CD1c-positive myeloid dendritic cell (primary cell): ENCODE results near the gene ZNF469.
A peak's percentile ranks its signal among the peaks of the same experiment; 100 is the strongest.

Experiments
- DNase-seq: peaks from one replicate; pipeline ENCODE4 v3.0.0-alpha.2; 2016; ENCODE audit errors: extremely low spot score

Gene ZNF469

DNA sequence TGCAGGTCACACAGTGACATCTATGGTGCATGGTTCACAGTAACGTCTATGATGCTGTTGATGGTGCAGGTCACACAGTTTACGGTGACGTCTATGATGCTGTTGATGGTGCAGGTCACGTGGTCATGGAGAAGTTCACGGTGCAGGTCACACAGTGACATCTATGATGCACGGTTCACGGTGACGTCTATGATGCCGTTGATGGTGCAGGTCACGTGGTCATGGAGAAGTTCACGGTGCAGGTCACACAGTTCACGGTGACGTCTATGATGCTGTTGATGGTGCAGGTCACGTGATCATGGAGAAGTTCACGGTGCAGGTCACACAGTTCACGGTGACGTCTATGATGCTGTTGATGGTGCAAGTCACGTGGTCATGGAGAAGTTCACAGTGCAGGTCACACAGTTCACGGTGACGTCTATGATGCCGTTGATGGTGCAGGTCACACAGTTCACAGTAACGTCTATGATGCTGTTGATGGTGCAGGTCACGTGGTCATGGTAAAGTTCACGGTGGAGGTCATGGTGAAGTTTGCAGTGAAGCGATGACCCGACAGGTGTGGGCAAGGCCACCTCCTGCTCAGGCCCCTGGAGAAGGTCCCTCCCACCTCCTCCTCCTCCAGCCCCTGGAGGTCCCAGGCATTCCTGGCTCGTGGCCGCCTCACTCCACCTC, 27.7 kb downstream of the ZNF469 start:
- peak; percentile 35 for DNase-seq

- DNase-seq: no peak
Measured at GRCh38 chr16:88411951-88412576, 29.3 kb downstream of the ZNF469 start.

GRCh38 chr16:88412766-88413165, 30.0 kb downstream of the ZNF469 start:
- no peak for DNase-seq

DNA sequence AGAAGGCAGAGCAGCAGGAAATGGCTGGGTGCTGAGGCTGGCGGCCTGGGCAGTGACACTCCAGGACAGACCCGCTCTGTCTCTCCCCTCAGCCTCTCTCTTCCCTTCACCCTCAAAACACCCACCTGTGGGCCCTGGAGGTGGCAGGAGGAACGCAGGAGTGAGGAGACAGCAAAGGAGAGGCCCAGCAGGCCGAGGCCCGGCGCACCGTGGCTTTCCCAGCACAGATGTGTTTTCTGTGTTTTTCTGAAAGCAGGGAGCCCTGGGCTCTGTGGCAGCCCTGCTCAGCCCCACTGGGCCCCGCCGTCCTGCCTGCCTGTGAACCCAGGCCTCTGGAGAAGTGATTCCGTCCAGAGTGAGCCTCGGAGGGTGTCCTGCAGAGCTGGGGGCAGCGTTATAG, 30.5 kb downstream of the ZNF469 start:
- DNase-seq: no peak

DNA sequence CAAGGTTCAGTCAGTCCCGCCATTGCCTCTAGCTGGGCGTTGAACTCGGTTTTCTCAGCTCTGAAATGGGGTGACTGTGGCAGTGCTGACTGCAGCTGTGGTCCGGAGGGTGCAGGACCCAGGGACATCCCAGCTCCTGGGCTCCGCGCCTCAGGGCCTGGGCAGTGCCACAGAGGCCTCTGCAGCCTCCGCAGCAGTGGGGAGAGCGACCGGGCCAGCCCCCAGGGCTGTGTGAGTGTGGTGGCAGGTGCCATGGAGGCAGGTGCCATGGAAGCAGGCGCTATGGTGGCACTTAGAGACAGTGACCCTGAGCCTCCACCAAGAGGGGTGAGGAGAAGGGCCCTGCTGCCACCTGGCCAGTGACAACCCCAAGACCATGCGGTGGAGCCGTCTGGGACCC, 30.9 kb downstream of the ZNF469 start:
- no peak for DNase-seq

- DNase-seq: no peak
Measured at GRCh38 chr16:88414521-88415380, 32.0 kb downstream of the ZNF469 start.

DNA sequence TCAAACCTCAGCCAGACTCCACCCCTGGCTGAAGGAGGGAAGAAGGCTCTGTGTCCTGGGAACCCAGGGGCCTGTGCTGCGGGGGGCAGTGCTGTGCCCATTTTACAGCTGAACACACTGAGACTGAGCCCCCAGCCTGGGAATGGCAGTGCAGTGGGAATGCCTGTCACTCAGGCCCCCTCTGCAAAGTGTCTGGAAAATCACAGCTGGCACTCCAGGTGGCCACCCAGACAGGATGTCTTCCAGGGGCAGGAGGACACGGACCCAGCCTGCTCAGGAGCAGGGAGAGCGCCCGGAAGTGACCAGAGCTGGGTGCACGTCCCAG, 32.6 kb downstream of the ZNF469 start:
- DNase-seq: no peak

GRCh38 chr16:88415713-88416323, 33.1 kb downstream of the ZNF469 start:
- DNase-seq: no peak

GRCh38 chr16:88416686-88417085, 33.9 kb downstream of the ZNF469 start:
- no peak for DNase-seq

DNA sequence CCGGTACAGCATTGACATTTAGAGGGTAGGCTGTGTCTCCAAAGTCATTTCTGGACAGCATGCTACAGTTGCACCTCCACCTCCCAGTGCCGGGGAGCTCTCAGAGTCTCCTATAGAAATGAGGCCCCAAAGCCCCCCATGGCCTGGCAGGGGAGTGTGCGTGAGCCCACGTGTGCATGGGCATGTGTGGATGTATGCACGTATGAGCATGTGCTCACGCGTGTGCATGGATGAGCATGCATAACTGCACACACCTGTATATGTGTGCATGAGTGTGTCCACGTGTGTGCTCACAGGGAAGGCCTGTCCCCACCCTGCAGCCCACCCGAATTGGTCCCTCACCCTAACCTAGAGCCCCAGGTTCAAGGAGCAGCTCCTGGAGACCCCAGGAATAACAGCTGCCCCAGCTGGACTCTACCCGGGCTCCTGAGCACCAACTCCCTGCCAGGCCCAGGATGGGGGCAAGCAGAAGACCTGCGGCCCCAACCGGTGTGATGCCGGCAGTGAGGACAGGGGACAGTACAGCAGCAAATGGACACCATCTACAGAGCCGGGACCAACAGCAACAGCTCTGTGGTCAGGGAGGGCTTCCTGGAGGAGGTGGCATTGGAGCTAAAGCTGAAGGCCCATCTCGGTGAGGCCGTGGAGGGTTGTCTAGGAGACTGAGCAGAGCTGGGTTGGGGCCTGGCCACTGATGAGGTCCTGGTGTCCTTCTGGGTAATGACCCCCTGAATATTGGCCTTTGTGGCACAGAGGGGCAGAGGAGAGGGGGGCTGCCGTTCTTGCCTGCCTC, 35.1 kb downstream of the ZNF469 start:
- no peak for DNase-seq

- no peak for DNase-seq
Measured at GRCh38 chr16:88418869-88419268, 36.1 kb downstream of the ZNF469 start.

DNA sequence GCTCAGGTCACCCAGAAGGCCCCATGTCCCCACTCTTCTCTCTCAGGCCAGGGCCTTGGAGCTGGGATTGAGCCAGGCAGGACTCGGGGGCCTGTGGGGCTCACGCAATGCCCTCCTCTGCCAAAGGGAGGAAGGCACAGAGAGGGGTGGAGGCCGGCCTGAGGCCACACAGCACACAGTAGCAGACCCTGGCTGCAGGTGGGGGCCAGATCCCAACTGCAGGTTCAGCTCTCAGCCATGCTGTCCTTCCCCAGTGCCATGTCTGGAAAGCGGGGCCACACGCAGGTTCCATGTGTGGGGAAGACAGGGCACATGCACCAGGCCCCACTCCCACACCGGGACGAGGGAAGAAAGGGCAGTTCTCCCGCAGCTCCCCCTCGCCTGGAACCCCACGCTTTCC, 37.0 kb downstream of the ZNF469 start:
- DNase-seq: no peak

DNA sequence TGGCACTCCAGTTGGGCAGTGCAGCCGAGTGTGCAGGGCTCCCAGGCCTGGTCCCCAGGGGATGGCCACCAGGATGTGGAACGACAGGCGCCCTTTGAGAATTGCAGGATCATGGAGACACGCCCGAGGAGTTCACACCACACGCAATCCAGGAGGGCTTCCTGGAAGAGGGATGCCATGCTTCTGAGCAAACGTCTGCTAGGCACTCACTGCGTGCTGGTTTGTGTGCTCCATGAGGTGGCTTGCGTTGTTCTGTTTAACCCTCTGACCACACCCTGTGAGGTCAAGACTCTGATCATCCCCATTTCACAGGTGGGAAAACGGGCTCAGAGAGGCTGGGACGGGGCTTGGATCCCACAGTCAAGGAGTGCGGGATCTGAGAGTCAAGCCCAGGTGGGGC, 37.7 kb downstream of the ZNF469 start:
- no peak for DNase-seq

- no peak for DNase-seq
Measured at GRCh38 chr16:88421301-88421700, 38.5 kb downstream of the ZNF469 start.

DNA sequence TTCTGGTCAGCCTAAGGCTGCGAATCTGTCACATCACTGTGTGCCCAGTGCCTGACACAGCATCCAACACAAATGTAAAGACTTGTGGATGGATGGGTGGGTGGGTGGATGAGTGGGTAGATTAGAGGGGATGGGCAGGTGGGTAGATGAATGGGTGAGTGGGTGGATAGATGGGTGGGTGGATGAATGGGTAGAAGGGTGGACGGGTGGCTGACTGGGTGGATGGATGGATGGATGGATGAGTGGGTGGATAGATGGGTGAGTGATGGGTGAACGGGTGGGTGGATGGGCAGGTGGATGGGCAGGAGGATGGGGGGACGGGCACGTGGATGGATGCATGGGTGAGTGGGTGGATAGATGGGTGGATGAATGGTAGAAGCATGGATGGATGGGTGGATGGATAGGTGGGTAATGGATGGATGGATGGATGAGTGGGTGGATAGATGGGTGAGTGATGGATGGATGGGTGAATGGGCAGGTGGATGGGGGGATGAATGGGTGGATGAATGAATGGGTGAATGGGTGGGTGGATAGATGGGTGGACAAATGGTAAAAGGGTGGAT, 39.2 kb downstream of the ZNF469 start:
- DNase-seq: no peak

GRCh38 chr16:88422733-88423447, 40.1 kb downstream of the ZNF469 start:
- no peak for DNase-seq

DNA sequence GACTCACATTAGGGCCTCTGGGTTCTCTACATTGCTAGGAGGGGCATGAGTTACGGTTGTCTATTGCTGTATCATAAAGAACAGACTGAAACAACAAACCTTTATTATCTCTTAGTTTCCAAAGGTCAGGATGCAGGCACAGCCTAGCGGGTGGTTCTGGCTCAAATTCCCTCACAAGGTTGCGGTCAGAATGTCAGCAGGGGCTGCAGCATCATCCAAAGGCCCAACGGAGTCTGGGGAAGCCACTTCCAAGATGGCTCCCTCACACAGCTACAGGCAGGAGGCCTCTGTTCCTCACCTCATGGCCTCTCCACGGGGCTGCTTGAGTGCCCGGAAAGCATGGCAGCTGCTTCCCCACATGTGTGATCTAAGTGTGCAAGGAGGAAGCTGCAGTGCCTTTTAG, 40.7 kb downstream of the ZNF469 start:
- no peak for DNase-seq

DNA sequence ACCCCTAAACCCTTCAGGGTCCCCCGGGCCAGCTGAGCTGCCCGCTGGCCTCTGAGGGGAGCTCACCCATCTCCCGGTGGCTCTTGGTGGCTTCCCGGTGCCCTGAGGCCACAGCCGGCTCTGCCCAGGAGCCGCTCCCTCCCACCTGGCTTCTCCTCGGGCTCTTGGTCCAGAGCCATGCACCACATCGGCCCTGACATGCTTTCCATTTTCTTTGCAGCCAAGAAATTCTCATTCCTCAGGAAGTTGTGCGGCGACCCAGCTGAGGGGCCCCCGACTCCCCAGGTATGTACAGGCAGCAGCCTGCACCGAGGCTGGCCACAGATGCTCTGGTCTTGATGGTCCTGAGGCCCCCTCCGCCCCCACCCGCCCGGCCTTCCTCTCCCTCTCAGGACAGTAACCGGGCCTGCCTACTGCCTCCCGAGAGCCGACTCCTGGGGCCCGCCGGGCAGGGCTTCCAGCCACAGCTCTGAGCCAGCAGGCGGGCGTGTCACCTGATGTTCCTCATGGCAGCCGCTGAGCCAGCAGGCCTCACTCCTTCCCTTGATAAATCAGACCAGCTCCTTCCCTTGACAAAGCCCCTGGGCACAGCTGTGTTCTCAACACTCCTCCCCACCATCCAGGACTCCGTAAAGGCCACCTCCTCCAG, 42.0 kb downstream of the ZNF469 start:
- no peak for DNase-seq

DNA sequence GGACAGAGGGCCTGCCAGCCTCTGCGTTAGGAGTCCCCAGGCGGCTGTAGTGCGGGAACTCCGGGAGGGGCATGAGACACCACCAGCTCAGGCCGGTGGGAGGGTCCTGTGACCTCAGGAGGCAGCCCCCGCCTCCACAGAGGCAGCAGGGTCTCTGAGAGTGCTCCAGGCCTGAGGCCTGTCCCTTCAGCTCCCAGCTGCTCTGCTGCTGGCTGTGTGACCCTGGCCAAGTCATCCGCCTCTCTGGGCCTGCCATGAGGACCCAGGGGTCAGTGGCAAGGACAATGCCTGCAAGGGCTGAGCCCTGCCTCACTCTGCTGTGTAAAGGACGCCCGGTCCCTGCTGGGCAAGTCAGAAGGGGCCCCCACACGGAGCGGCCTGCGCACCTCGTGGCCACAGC, 43.3 kb downstream of the ZNF469 start:
- no peak for DNase-seq

DNA sequence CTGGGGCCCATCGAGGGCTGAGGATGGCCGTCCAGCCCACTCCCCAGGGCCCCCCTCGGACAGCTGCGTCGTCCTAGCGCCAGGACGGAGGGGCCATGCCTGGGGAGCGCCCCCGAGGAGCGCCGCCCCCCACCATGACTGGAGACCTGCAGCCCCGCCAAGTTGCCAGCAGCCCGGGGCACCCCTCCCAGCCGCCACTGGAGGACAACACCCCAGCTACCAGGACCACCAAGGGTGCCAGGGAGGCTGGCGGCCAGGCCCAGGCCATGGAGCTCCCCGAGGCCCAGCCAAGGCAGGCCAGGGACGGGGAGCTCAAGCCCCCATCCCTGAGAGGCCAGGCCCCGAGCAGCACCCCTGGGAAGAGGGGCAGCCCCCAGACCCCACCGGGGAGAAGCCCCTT, 44.6 kb downstream of the ZNF469 start:
- DNase-seq: no peak
